Midbrain (tissue), 1 donor: ENCODE measurements around the gene GPR17.

Source experiments
- DNase-seq: peaks from one replicate; lab custom pipeline; 2025; lab: John Stamatoyannopoulos, UW

The GPR17 gene

DNA sequence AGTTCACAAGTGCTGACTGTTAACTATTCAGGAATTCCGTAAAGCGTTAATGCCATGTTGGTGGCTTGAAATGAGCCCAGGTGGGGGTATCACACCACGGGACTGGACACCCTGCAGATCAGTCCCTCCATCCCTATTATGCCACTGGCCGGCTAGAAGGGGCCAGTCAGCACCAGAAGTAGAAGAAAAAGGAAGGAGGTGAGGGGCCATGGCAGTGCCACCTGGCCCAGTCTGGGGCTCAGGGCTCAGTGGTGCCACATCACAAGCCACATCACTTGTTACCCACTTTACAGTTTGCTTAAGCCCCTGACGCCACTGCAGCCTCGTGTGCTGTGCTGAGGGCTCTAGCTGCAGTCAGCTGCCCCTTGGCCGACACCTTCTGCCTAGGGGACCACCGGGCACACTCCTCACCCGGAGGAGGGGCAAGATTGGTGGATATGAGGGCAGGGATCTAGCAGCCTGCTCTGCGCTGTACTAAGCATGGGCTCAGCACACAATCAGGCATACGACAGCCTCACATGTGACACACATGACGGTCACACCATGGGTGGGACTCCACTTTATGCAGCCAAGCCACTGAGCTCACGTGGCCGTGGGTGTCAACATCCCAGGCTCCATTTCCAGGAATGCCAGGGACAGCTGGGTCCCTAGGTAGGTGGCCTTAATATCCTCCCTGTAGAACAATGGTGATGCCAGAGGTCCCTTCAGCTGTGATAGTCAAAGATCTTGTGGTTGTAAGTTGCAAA lies 25.8 kb downstream of the GPR17 start:
- DNase-seq, result no peak

DNA sequence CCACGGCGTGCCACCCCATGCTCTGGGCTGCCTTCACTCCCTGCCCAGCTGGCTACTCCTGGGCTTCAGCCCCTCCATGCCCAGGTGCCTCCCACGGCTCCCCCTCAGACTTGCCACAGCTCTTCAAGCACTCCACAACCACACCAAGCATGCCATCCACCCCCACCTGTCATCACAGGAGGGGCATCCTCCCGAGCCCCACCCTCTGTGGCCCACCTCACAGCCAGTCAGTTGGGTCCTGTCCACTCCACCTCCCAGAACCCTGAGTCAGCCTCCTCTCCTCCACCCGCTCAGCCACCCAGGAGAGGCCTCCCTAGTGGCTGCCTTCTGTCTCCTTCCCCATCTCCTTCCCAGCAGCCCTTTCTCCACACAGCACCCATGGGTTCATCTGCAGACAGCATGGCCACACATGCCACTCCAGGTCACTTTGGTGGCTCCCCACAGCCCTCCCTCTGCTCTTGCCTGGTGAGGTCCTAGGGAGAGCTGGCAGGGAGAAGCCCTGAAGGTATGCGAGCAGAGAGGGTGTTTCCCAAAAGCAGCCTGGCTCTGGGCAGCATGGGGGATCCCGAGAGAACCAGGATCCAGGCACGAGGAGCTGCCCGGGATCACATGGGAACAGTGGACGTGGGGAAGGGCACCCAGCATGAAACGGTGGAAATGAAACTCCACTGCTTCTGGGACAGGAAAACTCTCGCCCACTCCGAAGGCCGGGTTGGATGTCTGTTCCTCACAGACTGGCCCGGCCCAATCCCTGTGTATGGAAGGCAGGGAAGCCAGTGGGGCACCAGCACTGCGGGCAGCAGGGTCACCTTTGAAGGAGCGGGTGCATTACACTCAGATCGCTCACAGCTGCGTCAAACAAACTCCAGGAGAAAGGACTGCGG lies 26.6 kb downstream of the GPR17 start:
- DNase-seq, result no peak

GRCh38 chr2:127673291-127674069 lies 27.5 kb downstream of the GPR17 start:
- no peak for DNase-seq

DNA sequence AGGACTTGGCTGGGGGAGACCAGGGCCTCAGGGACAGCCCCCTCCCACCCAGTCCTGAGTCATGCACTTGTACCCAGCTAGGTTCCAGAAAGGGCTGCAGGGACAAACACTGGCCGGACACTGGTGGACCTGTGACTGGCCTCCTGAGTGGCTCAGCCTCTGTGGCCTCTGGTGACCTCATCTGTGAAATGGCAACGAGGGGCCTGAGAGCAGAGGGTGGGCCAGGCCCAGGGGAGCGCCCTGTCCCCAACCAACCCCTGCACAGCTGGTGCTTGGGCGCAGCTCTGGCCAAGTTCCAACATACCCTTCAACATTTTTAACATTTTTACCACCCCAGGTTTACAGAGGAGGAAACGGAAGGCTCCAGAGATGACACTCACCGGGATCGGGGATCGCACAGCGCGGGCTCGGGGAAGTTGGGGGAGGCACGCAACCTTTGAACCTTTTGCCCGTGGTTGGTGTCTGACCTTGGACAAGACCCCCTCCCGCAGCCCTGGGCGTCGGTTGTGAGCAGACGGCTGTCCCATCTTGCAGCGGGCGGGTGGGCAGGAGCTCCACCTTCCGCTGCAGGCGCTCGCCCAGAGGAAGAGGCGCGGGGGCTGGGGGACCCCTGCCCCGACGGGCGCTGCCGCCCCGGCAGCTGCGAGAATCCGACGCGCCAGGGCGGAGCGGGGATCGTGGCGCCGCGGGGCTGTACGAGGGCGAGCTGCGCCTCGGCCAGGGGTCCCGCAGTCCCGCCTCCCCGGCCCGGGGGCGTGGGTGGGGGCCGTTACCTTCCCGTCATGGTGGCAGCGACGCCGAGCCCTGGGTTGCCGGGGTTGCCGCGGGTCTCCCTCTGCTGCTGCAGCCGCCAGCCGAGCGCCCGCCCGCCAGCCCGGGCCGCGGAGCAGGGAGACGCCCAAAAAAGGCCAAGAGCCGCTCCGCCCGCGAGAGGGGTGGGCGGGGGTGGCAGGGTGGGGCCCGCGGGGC lies 28.6 kb downstream of the GPR17 start:
- no peak for DNase-seq

GRCh38 chr2:127675331-127676261 lies 29.6 kb downstream of the GPR17 start, which contains the start of gene LIMS2:
TSS of gene LIMS2 (minus strand) at chr2:127675530. CDS start at chr2:127675024, 506 bp downstream.
- DNase-seq, result no peak

- DNase-seq, result no peak
Observed at GRCh38 chr2:127676906-127677305, 31.0 kb downstream of the GPR17 start.

GRCh38 chr2:127678531-127678930 lies 32.6 kb downstream of the GPR17 start:
- no peak for DNase-seq

GRCh38 chr2:127678991-127679390 lies 33.0 kb downstream of the GPR17 start:
- DNase-seq, result no peak

- DNase-seq, result no peak
Observed at GRCh38 chr2:127679680-127680361, 33.9 kb downstream of the GPR17 start.

GRCh38 chr2:127680706-127681287 lies 34.8 kb downstream of the GPR17 start:
- no peak for DNase-seq

DNA sequence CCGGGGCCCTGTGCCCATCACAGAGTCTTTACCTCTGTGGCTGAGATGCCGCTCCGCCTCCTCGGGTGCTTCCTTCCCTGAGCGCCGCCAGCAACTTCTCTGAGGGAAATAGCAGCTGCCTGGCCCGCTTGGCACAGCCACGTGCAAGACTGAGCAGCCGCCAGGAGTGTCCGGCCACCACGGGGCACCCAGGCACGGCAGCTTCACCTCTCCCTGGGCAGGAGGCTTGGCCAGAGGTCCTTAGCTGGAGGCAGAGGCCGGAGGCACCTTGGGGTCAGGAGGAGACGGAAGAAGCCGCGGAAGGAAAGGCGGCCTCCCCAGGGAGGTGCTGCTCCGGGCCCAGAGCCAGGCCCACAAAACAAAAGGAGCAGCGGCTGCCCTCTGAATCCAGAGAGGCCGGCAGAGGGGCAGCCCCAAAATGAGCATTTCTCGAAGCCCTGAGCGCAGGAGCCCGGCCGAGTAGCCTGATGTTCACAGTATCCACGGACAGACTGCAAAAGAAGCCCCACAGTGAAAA lies 35.4 kb downstream of the GPR17 start:
- peak; percentile 14 for DNase-seq

DNA sequence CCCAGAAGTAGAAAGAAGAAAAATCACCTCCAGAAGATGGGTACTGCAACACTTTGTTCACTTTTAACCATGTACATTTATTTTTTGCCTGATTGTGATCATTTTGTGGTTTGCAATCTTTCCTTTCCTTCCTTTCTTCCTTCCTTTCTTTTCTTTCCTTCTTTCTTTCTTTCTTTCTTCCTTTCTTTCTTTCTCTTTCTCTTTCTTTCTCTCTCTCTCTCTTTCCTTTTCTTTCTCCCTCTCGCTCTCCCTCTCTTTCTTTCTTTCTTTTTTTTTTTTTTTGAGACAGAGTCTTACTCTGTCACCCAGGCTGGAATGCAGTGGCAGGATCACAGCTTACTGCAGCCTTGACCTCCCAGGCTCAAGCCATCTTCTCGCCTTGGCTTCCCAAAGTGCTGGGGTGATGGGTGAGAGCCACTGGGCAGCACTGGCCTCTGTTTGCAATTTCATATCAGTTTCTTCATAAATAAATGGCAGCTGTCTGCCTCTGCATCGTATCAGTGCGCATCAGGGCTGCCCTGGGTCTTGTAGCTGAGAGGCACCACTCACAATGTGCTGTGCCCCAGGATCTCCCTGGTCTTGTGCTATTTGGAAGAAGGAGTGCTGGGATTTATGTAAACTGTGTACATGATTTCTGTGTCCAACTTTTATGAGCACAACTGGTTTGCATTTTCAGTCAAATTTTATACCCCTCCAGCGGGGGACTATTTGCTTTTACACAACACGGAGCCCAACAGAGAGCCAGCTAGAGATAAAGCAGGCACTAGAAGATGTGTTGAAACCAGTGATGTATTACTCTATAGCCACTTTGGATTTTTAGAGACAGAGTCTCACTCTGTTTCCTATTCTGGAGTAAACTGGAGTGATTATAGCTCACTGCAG lies 36.3 kb downstream of the GPR17 start:
- no peak for DNase-seq

DNA sequence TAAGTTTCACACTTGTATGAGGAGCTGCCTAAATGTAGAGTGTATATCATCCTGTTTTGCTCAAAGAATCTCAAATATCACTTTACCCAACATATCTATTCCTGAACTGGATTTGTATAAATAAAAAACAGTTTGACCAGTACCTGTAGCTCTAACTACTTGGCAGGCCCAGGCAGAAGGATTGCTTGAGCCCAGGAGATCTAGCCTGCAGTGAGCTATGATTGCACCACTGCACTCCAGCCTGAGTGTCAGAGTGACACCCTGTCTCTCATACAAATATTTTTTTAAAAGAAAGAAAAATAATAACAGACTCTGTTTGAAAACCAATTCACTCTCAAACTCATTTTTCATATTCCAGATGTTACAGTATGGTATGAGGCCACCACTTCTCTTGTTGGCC lies 37.1 kb downstream of the GPR17 start:
- no peak for DNase-seq

- no peak for DNase-seq
Observed at GRCh38 chr2:127683757-127684156, 37.8 kb downstream of the GPR17 start.

DNA sequence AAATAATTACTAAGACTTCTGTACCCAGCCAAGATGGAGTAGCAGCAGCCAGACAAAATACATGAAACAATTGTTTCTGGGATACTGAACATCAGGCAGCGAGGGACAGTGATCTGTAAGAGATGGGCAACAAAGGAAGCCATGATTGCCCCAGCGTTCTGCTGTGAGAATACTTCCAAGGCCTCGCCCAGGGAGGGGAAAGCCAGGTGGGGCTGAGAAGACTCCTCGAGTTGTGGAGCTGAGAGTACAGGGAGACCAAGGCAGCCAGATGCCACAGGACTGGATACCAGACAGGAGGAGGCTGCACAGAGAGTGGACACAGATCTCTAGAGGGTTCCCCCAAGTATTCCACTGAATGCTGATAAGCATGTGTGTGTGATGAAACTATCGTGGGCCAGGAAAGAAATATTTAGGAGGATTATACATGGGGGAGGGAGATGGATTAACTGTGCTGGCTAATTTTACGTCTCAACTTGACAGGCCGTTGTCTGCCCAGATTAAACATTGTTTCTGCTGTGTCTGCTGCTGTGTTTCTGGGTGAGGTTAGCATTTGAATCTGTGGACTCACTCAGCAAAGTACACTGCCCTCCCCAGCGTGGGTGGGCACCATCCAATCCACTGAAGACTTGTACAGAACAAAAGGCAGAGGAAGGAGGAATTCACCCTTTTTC lies 39.6 kb downstream of the GPR17 start:
- no peak for DNase-seq

DNA sequence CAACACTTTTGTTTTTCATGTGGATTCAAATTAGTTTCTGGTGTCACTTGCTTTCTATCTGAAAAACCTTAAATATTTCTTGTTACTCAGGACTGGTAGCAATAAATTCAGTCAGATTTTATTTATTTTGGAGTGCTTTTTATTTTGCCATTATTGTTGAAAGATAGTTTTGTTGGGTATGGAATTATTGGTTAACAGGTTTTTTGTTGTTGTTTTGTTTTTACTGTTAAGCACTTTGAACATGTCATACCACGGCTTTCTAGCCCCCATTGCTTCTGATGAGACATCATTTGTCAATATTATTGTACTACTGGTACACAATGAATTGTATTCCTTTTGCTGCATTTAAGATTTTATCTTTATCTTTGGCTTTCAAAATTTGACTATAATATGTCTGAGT lies 42.5 kb downstream of the GPR17 start:
- no peak for DNase-seq

- no peak for DNase-seq
Observed at GRCh38 chr2:127690696-127691095, 44.7 kb downstream of the GPR17 start.
